SH-SY5Y (cell line): ENCODE data around the gene MAPT.

Experiments used
- GATA2 ChIP-seq: IDR thresholded peaks from 2 replicates; pipeline ENCODE4 v1.6.1; 2011; ENCODE audit warnings: mild to moderate bottlenecking, low read depth, low read length
- GATA3 ChIP-seq: IDR thresholded peaks from 2 replicates; pipeline ENCODE4 v1.6.1; 2011; ENCODE audit warnings: low read depth, mild to moderate bottlenecking, low read length, moderate library complexity

Gene MAPT

DNA sequence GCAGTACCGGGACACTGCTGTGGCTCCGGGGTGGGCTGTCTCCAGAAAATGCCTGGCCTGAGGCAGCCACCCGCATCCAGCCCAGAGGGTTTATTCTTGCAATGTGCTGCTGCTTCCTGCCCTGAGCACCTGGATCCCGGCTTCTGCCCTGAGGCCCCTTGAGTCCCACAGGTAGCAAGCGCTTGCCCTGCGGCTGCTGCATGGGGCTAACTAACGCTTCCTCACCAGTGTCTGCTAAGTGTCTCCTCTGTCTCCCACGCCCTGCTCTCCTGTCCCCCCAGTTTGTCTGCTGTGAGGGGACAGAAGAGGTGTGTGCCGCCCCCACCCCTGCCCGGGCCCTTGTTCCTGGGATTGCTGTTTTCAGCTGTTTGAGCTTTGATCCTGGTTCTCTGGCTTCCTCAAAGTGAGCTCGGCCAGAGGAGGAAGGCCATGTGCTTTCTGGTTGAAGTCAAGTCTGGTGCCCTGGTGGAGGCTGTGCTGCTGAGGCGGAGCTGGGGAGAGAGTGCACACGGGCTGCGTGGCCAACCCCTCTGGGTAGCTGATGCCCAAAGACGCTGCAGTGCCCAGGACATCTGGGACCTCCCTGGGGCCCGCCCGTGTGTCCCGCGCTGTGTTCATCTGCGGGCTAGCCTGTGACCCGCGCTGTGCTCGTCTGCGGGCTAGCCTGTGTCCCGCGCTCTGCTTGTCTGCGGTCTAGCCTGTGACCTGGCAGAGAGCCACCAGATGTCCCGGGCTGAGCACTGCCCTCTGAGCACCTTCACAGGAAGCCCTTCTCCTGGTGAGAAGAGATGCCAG lies 117.6 kb downstream of the MAPT start:
- TF ChIP-seq GATA2 (no peak), GATA3 (no peak)

GRCh38 chr17:46012506-46013079 lies 118.2 kb downstream of the MAPT start:
- TF ChIP-seq GATA3 (no peak), GATA2 (no peak)

DNA sequence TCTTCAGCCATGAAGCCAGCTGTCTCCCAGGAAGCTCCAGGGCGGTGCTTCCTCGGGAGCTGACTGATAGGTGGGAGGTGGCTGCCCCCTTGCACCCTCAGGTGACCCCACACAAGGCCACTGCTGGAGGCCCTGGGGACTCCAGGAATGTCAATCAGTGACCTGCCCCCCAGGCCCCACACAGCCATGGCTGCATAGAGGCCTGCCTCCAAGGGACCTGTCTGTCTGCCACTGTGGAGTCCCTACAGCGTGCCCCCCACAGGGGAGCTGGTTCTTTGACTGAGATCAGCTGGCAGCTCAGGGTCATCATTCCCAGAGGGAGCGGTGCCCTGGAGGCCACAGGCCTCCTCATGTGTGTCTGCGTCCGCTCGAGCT lies 118.8 kb downstream of the MAPT start:
- TF ChIP-seq GATA3, result no peak

DNA sequence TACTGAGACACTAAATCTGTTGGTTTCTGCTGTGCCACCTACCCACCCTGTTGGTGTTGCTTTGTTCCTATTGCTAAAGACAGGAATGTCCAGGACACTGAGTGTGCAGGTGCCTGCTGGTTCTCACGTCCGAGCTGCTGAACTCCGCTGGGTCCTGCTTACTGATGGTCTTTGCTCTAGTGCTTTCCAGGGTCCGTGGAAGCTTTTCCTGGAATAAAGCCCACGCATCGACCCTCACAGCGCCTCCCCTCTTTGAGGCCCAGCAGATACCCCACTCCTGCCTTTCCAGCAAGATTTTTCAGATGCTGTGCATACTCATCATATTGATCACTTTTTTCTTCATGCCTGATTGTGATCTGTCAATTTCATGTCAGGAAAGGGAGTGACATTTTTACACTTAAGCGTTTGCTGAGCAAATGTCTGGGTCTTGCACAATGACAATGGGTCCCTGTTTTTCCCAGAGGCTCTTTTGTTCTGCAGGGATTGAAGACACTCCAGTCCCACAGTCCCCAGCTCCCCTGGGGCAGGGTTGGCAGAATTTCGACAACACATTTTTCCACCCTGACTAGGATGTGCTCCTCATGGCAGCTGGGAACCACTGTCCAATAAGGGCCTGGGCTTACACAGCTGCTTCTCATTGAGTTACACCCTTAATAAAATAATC lies 119.3 kb downstream of the MAPT start:
- TF ChIP-seq GATA2, result no peak
- TF ChIP-seq GATA3, result no peak

DNA sequence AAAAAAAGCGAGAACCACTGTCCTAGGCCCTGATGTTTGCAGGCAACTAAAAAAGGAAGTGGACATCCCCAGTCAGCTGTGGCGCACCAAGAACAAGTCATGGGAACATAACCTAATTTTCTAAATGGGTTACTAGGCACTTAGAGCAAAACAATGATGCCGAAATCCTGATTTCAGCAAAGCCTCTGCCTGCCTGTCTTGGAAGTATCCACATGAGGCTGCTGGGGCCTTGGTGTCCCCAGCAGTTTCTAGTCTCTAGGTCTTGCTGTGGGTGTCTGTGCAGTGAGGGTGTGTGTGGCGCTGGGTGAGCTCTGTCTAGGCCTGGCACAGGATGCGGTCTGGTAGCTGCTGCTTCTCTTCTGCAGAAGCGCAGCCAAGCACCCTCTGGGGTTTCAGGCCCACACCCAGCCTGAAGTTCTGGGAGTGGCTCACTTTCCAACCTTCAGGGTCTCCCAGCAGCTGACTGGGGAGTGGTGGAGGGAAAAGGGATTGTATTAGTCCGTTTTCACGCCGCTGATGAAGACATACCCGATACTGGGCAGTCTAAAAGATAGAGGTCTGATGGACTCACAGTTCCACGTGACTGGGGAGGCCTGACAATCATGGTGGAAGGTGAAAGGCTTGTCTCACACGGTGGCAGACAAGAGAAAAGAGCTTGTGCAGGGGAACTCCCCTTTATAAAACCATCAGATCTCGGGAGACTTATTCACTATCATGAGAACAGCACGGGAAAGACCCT lies 125.8 kb downstream of the MAPT start:
- no peak for TF ChIP-seq GATA3
- TF ChIP-seq GATA2, result no peak

DNA sequence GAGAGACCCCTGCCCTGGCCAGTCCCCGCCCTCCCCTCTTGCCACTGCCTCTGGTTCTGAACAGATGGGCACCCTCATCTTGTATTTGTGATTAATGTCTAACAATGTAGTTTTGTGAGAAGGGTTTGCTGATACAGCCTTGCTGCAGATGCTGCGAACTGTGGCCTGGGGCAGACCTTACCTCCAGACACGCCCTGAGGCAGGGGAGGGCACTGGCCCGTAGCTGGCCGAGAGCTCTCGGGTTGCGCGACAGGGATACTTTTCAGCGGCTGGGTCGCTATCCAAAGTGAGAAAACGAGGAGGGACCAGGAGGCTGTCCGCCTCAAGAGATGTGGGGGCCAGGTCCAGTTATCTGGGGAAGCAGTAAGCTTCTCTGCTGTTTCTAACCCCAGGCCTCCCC lies 126.6 kb downstream of the MAPT start:
- TF ChIP-seq GATA3 (no peak), GATA2 (no peak)

DNA sequence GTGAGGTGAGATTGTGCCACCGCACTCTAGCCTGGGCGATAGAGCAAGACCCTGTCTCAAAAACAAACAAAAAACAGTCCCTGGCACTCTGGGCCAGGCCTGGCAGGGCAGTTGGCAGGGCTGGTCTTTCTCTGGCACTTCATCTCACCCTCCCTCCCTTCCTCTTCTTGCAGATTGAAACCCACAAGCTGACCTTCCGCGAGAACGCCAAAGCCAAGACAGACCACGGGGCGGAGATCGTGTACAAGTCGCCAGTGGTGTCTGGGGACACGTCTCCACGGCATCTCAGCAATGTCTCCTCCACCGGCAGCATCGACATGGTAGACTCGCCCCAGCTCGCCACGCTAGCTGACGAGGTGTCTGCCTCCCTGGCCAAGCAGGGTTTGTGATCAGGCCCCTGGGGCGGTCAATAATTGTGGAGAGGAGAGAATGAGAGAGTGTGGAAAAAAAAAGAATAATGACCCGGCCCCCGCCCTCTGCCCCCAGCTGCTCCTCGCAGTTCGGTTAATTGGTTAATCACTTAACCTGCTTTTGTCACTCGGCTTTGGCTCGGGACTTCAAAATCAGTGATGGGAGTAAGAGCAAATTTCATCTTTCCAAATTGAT lies 129.5 kb downstream of the MAPT start:
- TF ChIP-seq GATA2 (no peak), GATA3 (no peak)

DNA sequence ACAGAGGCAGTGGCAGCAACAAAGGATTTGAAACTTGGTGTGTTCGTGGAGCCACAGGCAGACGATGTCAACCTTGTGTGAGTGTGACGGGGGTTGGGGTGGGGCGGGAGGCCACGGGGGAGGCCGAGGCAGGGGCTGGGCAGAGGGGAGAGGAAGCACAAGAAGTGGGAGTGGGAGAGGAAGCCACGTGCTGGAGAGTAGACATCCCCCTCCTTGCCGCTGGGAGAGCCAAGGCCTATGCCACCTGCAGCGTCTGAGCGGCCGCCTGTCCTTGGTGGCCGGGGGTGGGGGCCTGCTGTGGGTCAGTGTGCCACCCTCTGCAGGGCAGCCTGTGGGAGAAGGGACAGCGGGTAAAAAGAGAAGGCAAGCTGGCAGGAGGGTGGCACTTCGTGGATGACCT lies 130.2 kb downstream of the MAPT start:
- TF ChIP-seq GATA2, result no peak
- no peak for TF ChIP-seq GATA3

DNA sequence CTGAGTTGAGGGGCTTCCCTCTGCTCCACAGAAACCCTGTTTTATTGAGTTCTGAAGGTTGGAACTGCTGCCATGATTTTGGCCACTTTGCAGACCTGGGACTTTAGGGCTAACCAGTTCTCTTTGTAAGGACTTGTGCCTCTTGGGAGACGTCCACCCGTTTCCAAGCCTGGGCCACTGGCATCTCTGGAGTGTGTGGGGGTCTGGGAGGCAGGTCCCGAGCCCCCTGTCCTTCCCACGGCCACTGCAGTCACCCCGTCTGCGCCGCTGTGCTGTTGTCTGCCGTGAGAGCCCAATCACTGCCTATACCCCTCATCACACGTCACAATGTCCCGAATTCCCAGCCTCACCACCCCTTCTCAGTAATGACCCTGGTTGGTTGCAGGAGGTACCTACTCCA lies 130.7 kb downstream of the MAPT start:
- TF ChIP-seq GATA3 (no peak), GATA2 (no peak)

GRCh38 chr17:46025510-46026165 lies 131.3 kb downstream of the MAPT start:
- no peak for TF ChIP-seq GATA2
- TF ChIP-seq GATA3, result no peak

DNA sequence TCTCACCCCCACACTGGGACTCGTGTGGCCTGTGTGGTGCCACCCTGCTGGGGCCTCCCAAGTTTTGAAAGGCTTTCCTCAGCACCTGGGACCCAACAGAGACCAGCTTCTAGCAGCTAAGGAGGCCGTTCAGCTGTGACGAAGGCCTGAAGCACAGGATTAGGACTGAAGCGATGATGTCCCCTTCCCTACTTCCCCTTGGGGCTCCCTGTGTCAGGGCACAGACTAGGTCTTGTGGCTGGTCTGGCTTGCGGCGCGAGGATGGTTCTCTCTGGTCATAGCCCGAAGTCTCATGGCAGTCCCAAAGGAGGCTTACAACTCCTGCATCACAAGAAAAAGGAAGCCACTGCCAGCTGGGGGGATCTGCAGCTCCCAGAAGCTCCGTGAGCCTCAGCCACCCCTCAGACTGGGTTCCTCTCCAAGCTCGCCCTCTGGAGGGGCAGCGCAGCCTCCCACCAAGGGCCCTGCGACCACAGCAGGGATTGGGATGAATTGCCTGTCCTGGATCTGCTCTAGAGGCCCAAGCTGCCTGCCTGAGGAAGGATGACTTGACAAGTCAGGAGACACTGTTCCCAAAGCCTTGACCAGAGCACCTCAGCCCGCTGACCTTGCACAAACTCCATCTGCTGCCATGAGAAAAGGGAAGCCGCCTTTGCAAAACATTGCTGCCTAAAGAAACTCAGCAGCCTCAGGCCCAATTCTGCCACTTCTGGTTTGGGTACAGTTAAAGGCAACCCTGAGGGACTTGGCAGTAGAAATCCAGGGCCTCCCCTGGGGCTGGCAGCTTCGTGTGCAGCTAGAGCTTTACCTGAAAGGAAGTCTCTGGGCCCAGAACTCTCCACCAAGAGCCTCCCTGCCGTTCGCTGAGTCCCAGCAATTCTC lies 132.1 kb downstream of the MAPT start:
- no peak for TF ChIP-seq GATA2
- no peak for TF ChIP-seq GATA3

DNA sequence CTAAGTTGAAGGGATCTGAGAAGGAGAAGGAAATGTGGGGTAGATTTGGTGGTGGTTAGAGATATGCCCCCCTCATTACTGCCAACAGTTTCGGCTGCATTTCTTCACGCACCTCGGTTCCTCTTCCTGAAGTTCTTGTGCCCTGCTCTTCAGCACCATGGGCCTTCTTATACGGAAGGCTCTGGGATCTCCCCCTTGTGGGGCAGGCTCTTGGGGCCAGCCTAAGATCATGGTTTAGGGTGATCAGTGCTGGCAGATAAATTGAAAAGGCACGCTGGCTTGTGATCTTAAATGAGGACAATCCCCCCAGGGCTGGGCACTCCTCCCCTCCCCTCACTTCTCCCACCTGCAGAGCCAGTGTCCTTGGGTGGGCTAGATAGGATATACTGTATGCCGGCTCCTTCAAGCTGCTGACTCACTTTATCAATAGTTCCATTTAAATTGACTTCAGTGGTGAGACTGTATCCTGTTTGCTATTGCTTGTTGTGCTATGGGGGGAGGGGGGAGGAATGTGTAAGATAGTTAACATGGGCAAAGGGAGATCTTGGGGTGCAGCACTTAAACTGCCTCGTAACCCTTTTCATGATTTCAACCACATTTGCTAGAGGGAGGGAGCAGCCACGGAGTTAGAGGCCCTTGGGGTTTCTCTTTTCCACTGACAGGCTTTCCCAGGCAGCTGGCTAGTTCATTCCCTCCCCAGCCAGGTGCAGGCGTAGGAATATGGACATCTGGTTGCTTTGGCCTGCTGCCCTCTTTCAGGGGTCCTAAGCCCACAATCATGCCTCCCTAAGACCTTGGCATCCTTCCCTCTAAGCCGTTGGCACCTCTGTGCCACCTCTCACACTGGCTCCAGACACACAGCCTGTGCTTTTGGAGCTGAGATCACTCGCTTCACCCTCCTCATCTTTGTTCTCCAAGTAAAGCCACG lies 133.0 kb downstream of the MAPT start:
- TF ChIP-seq GATA2, result no peak
- TF ChIP-seq GATA3, result no peak
